Measurements from ENCODE around the gene IFT27.

IFT27 gene, protein sequence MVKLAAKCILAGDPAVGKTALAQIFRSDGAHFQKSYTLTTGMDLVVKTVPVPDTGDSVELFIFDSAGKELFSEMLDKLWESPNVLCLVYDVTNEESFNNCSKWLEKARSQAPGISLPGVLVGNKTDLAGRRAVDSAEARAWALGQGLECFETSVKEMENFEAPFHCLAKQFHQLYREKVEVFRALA

DNA sequence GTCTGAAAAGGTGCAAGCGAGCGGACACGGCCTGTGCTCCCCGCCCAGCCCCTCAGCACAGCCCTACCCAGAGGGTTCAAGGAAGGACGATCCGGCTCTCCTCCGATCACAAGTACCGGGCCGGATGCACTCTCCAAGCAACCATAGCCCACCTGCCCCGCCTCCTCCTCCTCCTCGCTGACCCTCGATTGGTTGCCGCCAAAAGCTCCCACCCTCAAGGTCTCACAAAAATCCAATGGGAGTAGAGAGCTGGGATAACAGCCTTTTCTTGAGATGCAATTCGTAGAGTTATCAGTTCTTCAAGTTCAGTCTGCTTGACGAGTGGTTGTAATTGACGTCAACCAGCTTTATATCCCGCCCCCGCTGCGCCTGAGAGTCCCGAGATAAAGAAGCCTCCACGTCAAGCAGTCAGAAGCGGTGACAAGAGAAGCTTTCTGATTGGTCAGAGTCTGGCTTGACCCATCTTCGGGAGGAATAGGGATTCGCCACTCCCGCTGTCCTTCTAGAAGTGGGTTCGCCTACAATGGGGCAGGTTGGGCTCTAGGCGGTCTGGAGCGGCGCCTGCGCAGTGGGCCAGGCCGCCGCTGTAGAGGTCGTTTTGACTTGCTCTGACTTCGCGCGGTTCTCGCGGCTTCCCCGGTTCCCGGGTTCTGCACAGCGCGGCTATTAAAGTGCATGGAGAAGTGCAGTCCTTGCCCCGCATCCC, at the start of gene IFT27:
IFT27 (minus strand) TSS at position 156 of the 706 bp plus-strand sequence. CDS start 412 bp downstream, outside the sequence.
- DNase-seq, result peak; percentile 98

DNA sequence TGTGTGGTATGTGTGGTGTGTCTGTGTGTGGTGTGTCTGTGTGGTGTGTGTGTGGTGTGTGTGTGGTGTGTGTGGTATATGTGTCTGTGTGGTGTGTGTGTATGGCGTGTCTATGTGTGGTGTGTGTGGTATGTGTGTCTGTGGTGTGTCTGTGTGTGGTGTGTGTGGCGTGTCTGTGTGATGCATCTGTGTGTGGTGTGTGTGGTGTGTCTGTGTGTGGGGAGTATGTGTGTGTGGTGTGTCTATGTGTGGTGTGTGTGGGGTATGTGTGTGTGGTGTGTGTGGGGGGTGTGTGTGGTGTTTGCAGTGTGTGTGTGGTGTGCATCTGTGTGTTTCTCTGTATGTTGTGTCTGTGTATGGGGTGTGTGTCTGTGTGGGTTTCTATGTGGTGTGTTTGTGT, 48.7 kb upstream of the IFT27 start:
- DNase-seq, result no peak

DNA sequence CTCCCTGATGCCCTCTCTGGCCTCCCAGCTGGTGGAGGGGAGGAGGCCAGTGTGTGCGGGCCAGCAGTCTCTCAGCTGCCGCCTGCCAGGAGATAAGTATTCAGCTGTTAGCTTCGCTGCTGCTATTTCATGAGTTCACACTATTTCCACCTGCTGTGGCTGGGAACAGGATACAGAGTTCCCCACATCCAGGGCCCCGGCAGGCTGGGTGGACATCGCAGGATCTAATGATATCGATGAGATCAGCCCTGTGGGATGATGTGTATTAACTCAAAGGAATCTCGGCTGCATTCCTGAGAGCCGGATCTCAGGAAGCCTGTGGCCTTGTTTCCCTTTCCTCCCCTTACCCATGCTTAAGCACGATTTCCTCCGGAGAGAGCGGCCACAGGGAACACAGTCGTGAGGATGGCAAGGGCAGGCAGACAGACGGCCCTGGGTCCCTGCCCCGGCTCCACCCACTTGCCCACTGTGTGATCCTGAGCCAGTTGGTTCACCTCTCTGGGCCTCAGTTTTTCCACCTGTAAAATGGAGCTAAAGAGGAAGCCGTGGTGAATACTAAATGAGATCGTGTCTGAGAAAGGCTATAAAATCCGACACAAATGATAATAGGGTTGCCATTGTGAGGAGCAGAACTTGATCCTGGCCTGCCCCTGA, 47.4 kb upstream of the IFT27 start:
- no peak for DNase-seq

DNA sequence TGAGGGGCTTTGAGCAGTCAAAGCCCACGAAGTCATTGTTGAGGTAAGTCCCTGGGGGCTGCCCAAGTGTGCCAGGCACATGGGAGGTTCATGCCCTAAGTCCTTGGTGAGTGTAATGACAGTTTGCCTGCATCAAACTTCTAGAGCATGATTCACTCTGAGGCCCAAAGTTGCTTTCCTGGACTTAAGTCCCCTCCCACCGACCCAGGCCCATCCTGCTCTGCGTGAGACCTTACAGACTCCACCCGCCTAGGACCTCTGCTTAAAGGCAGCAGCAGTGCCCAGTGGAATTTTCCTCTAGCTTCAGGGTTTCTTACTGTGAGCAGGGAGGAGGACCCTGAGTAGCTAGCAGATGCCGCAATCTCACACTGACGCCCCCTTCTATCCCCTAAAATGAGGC, 46.7 kb upstream of the IFT27 start:
- DNase-seq, result no peak

DNA sequence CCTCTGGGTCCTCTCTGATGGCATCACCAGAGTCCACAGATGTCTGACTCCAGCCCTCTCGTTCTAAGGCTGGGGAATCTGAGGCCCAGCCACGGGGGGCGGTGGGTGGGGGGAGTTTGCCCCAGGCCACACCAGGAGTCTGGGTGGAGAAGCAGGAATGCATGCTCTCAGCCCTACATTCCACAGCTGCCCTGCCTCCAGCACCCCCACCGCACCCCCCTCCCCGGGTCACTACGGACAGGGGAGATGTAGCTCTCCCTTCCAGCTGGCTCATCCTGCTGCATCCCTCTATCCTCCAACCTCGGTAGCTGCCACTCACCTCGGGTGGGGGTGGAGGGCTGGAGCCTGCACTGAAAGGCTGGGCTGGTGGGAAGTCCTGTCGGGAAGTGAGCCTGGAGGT, 43.2 kb upstream of the IFT27 start:
- DNase-seq, result no peak

DNA sequence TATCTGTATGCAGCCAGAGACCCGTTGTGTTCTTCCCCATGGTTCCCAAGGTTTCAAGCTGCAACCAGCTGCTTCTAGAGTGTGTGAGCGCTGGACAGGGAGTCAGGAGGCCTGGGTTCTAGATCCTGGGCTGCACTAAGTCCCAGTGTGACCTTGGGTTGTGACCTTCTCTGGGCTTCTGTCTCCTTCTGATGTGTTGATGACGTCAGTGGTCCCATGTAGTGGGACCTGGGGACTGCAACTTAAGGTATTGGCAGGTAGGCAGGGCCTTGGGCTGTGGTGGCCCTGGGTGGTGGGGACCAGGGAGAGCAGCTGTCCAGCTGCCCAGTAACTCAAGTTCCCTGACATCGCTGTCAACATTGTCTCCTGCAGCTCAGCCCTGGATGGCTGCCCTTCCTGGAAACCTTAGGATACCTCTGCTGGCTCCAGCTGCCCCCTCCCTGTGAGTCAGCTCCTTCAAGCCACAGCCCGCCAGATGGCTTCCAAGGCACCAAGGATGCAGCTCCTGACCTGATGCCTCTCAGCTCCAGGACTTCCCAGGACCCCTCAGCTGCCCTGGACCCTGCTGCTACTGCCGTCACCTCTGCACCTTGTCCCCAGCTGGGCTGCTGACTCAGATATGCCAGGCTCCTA, 42.2 kb upstream of the IFT27 start:
- no peak for DNase-seq

DNA sequence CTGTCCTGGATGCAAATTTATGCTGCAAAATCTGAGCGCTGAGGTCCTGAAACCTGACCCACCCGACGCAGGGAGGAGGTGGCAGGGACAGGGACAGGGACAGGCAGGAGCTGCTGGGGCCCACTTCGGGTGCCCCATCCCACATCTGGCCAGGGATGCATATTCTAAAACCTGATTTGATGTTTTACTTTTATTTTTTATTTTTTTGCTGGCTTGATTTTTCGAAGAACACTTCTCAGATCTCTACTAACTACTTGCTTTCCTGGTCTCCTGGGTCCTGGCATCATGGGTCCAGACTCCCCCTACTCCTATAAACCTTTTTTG, 41.6 kb upstream of the IFT27 start:
- DNase-seq, result no peak

DNA sequence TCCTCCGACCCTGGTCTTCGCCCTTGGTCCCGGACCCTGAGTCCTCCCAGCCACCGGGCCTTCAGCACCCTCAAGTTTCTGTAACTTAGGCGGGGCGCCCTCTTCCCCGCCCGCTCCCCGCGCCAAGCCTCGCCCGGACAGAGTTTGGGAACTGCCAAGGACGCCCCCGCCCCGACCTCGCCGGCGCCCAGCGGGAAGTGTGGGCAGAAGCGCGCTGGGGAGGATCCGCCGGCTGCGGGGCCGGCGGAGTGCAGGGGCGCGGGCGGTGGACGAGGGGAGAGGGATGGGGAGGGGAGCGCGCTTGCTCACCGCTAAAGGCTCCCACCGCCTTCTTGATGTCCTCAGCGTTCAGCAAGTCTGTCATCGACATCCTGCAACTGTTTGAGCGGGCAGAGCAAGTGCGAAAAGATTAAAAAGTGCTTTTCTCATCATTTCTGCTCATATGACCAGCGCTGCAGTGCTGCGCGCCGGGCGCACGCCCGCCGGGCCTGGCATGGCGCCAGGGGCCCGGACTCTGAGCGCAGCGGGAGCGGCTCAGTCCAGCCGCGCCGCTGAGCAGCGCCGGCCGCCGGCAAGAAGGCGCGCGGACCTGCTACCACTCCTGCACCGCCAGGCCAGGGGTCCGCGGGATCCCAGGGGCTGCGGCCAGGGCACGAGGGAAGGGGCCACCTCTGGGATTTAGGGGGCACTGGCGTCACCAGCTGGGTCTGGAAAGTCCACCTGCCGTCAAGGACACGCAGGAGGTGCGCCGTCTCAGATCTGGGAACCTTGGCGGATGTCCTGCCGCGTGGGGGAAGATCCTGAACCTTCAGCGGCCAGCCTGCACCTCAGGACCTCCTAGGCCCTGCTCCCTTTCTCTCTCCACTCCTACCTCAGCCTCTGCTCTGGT, 41.0 kb upstream of the IFT27 start, which contains the start of gene PVALB:
PVALB (minus strand) TSS at position 400 of the 889 bp plus-strand sequence; CDS start at position 370, 30 bp downstream.
- no peak for DNase-seq

DNA sequence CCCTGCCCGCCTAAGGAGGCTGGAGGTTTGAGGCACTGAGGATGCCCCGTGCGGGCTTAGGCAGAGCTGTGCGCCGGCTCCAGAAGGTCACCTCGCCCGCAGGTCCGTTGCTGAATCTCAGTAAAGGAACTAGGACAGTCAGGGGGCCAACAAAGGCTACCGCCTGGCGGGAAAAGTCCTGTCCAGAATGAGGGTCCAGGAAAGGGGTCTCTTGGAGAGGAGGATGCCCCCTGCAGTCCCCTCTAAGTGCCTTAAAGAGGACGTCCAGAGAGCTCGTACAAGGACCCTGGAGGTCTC, 40.4 kb upstream of the IFT27 start:
- DNase-seq, result no peak

DNA sequence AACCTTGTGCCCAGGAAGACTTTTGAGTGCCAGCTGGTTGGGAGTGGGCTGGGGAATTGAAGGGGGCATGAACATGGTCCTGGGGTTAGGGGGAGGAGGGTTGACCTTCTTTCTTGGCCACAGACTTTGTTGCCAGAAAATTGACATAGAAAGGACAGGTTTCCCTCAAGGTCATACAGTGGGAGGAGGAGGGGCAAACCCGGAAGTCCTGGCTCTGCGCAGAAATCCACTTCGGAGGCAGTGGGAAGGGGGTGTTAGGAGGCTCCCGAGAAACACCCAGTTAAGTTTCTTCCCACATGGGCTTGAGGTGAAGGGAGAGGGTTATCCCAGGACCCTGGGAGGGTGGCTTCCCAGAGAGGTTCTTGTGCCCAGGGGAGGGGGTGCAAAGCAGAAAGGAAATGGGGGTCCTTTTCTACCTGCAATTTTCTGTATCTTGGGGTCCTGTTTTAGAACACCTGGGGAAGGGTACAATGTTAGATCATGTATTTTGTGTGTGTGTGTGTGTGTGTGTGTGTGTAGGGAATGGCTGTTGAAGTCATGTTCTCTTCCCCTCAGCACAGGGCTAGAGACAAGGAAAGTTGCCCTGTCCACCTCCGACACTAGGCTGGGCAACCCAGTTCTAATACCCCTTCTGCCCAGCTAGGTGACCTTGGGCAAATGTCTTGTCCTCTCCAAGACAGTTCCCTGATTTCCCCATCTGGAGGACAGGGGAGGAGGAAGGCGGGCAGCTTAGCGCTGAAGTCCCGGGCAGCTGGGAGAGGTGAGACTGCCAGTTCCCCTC, 39.8 kb upstream of the IFT27 start:
- no peak for DNase-seq

DNA sequence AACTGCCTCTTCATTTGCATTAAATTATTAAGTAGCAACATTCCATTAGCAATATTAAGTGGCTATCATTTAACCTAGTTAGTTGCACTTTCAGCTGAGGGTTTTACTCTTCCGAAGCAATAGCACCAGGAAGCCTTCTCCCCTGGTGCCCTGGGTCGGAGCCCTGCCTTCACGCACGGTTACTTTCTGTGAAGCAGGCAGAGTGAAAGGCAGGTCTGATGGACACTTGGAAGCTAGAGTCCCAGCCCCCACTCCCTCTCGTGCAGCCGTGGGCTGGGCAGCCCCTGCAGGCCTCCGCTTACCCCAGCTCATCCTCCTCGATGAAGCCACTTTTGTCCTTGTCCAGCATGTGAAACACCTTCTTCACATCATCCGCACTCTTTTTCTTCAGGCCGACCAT, 38.9 kb upstream of the IFT27 start:
- DNase-seq, result no peak

DNA sequence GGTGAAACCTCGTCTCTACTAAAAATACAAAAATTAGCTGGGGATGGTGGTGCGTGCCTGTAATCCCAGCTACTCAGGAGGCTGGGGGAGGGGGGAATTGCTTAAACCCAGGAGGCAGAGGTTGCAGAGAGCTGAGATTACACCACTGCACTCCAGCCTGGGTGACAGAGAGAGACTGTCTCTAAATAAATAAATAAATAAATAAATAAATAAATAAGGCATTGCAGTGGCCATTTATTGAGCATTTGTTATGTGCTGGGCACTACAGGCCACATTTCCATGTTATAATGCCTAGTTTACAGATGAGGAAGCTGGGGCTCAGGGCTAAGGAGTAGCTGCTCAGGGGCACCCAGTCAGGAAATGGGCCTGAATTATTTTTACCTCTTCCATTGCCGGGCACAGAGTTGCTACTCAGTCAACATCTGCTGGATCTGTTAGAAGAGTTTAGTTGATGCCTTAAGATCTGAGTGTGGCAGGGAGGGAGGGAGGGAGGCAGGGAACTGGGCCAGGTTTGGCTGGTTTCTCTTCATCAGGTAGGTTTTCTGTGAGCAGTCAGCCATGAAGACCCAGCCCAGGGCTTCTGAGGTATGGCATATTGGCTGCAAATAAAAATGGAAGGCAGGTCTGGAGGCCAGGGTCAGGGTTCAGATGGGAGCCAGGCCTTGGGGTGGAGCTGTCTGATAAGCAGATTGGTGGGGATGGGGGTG, 35.3 kb upstream of the IFT27 start:
- DNase-seq, result no peak

DNA sequence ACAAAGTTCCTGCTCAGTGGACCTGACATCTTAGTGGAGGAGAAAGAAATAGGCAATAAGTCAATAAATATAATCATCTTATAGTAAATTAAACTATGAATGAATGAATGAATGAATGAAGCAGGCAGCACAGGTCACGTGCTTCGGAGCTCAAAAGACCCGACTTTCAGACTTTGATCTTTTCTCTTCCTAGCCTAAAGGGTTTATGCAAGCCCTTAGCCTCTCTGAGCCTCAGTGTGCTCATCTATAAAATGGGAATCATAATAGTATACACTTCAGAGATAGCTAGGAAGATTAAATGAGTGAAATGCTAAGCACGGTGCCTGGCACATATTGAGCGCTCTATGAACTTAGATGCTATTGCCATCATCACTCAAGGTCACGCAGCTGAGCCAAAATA, 33.4 kb upstream of the IFT27 start:
- no peak for DNase-seq

DNA sequence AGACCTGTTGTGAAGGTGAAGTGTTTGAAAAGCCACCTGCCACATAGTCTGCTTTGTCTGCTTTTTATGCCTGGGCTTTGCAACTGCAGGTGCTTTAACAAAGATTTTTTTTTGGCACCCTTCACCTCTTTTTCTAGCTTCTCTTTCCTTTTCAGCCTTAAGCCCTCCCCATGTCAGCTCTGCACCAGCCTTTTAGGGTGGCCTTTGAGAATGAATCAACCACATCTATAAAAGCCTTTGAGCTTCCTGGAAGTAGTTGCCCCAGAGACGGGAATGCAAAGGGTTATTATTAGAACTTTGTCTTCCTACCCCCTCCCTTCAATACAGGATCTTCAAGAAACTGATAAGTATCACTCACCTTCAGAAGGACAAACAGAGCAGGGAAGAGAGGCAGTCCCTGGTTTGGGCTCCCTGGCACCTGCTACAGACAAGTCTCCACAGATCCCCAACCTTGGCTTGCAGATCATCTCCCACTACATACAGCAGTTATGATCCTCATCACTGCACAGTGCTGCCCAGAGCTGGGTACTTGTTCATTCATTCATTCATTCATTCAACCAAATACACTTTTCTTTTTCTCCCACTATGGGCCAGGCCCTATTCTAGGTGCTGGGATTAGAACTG, 32.9 kb upstream of the IFT27 start:
- DNase-seq, result no peak

DNA sequence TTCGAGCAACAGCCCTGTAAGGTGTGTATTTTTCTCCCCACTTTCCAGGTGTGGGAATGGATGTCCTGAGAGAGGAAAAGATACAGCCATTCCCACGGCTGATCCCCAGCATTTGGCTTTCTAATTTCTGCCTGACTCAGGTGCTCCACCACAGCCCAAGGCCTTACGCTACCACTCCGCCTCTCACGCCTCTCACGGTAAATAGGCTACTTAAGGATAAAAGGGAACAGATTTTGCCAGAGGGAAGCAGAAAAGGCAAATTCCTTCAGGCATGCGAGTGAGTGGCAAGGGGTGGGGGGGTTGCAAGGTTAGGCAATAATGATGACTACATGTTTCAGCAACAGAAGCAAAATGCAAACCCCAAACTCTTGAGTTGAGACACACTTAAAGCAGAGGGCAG, 31.7 kb upstream of the IFT27 start:
- no peak for DNase-seq

DNA sequence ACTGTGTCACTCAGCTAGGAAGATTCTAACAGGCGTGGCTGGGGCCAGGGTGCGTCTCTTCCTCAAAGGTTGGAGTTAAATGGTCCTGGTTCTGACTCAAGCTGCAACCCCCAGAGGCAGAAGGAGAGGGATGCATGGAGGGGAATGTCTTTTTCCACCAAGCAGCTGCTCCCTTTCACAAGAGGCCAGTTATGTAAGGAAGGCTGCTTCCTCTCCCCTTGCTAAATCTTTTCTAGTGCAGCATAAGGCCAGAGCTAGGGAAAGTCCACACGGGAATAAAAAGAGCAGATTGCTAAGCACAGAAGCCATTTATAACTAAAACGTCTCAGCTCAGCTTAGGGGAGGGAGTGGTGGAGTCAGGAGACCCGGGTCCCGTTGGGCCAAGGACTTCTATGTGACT, 30.9 kb upstream of the IFT27 start:
- DNase-seq, result no peak

DNA sequence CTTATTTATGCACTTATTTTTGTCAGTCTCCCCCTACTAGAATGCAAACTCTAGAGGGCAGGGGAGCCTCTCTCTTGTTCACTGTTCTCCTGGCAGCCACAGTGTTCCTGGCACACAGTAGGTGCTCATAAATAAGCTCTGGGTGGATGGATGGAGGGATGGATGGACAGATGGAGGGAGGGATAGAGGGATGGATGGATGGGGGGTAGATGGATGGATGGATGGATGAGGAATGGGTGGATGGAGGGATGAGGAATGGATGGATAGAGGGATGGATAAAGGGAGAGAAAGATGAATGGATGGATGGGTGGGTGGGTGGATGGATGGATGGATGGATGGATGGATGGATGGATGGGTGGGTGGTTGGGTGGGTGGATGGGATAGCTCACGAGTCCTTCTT, 27.4 kb upstream of the IFT27 start:
- no peak for DNase-seq

DNA sequence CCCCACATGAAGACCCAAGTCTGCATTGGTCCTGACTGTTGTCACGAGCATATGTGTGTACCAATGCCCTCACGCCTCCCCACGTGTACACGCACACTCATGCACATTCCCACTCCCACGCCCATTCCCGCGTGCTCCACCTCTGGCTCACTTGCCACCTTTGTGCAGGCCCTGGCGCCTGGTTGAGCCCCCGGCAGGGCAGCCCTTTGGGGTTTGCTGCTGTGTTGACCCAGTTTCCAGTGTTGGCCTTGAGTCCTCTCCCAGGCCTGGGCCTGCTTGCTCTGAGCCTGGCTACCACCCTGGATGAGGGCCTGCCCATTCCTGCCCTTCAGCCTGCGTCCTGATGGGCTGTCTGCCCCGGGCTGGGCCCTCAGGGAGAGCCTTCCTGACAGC, 22.8 kb upstream of the IFT27 start:
- no peak for DNase-seq

DNA sequence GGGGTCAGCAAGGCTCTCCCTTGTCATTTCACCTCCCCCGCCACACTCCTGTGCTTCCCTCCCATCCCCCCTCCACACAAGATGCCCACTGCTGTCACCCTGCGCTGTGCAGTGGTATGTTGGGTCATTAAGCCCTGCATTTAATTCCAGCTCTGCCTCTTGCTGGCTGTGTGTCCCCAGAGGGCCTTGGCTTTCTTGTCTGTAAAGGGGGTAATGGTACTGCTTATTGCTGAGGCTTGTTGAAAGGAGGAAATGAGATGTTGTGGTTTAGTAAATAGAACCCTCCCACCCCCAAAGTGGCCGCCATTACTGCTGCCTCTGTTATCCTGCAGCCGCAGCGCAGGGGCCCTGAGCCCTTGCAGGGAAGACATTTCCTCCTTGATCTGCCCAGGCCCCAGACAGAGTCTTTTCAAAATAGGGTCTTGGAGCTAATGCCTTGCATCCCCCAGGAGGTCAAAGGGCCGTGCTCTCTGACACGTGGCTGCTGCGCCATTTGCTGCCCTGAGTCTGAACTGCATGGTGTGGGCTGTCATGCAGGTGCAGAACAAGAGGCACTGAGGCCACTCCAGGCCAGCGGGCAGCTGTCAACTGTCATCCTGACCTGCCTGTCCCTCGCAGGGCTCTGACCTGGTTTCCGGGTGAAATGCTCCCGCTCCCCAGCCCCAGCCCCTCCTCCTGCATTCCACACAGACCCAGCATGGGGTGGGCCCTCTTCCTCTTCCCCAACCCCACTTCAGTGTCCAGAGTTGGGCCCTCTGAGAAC, 22.2 kb upstream of the IFT27 start:
- no peak for DNase-seq

DNA sequence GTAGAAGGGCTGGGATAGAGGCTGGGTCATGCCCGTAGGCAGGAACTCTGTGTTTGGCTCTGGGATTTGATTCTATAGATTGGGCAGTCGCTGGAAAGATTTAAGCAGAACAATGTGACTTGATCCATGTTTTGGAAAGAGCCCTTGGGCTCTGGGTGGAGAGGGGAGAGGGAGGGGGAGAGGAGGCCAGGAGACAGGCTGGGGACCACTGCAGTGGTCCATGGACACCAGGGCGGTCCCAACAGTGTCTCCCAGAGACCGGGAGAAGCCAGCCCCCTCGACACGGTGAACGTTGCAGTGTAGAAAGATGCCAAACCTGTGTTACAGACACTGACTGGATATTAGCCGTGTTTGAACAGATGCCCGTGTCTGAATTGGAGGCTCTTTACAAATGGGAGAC, 21.5 kb upstream of the IFT27 start:
- DNase-seq, result no peak
